ENCODE measurements around the gene MAGI2.

DNA sequence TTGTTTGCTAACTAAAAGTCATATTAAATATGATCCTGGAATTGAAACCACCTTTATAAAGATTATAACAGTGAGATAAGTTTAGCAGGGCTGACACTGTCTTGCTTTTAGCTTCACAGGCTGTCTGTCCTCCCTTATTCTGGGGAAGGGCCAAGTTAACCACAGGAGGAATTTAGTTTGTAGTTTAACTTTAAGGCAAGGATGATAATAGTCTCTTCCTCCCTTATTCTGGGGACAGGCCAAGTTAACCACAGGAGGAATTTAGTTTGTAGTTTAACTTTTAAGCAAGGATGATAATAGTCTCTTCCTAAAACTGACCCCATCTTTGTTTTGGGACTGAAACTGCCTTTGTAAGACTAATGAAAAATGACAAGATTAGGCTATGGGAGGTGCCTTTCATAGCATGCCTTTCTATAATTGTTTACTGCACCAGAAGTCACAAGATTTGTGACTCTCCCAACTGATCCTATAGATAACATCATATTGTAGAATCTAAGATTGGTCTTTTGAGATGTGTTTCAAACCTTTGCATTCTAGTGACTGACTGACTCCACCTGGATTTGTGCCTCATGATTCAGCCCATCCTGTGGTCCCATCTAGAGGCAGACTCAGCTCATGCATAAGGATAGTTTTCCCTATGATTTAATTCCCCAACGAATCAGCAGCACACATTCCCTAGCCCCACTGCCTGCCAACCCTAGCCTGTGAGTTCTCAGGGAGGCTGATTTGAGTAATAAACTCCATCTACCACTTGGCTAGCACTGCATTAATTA, 212.0 kb downstream of the MAGI2 start:
- TF ChIP-seq POGK (CRISPR knock-in tag; conservative IDR thresholded peaks at IDR 0.05) (no peak), EZH2 (conservative IDR thresholded peaks at IDR 0.05; ENCODE audit: low read depth, low read length) (no peak)
